ENCODE data around the gene URGCP.

DNA sequence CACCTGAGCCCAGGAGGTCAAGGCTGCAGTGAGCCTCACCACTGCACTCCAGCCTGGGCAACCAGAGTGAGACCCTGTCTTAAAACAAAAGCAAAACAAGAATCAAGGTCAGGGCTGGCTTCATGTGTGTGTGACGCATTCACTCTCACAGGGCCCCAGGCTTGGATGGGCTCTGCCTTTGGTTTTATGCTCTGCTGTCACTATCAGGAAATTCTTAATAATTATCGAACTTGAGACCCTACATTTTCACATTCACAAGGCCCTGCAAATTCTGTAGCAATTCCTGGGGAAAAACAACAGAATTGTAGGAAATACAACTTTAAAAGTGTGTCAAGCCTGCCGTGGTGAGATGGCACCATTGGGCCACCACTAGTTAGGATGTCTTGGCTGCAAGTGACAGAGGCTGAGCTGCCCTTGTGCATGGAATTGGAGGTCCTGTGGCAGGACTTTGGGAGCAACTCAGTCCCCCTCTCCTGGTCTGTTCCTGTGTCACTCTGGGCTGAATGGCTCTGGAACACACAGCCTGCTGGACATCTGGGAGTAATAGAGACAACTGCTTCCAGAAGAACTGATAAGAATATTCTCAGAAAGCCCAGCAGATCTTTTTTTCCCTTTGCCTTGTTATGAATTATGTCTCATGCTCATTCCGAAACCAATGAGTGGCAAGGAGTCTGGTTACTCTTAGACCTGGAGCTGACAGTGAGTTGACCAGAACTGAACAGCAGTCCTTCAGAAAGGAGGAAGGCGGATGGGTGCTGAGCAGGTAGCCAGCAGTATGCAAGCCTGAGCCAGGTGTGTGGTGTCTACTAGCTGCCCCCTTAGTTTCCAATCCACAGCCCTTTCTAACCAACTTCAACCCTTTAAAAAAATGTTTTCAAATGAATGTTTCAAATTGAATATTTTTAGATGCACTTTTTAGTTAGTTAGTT, 23.4 kb upstream of the URGCP start:
- TF ChIP-seq EZH2phosphoT487 (IDR thresholded peaks at IDR 0.05; ENCODE audit: borderline replicate concordance), result no peak
- TF ChIP-seq POLR2A (IDR thresholded peaks at IDR 0.05; ENCODE audit: borderline replicate concordance, extremely low read depth, insufficient read depth, insufficient read length), result no peak
- TF ChIP-seq ZFX (IDR thresholded peaks at IDR 0.05), result no peak
- no peak for TF ChIP-seq YY1 (IDR thresholded peaks at IDR 0.05; ENCODE audit: extremely low read depth, insufficient replicate concordance, low read depth, low read length)
- TF ChIP-seq ZNF274 (IDR thresholded peaks at IDR 0.05; ENCODE audit: low read depth, low read length), result no peak
- no peak for TF ChIP-seq CTCF (IDR thresholded peaks at IDR 0.05 in 2 of 3, conservative IDR thresholded peaks at IDR 0.05 in 1 of 3; ENCODE audit: borderline replicate concordance in 1 of 3, insufficient read depth in 1 of 3, low read depth in 2 of 3, low read length in 2 of 3)
- TF ChIP-seq ELF1 (IDR thresholded peaks at IDR 0.05; ENCODE audit: borderline replicate concordance, low read depth), result no peak
- no peak for TF ChIP-seq EZH2 (IDR thresholded peaks at IDR 0.05)

Data from HCT116 (cell line).